AG04450 (cell line): Measurements from ENCODE around the gene RAI1. TPM values are rescaled to one million over a fixed set of nuclear protein-coding genes. Genes with fewer than 3 reads are reported as not detected.
A peak's percentile ranks its signal among the peaks of the same experiment; 100 is the strongest.

ENCODE experiments used
- CTCF ChIA-PET: fragments of 300-600, 350-600 bp; formaldehyde crosslinking; extraction: SDS; loops from one replicate; lab custom pipeline; 2022; ENCODE audit warnings: antibody characterized with exemption, inconsistent platforms; lab: Charles Lee
- POLR2A ChIA-PET: fragments of 350-600 bp; formaldehyde crosslinking; extraction: SDS; loops from one replicate; lab custom pipeline; 2021; ENCODE audit warnings: antibody characterized with exemption, inconsistent platforms; lab: Yijun Ruan, JAX
- DNase-seq: peaks from one replicate; pipeline ENCODE4 v3.0.0-alpha.2; 2011; ENCODE audit warnings: low read depth, low spot score
- H3K27ac ChIP-seq: one replicate; pipeline ENCODE4 v1.5.1; 2012; ENCODE audit warnings: low read depth, low read length, control low read depth
- H3K27me3 ChIP-seq: one replicate; pipeline ENCODE4 v1.6.0; 2012; ENCODE audit warnings: low read length; ENCODE audit not compliant: control insufficient read depth, insufficient read depth
- H3K4me3 ChIP-seq: 2 replicates; pipeline ENCODE4 v1.5.1; 2011; ENCODE audit warnings: mild to moderate bottlenecking, low read depth, low read length, control low read depth
- H3K9me3 ChIP-seq: 2 replicates; pipeline ENCODE4 v1.5.1; 2012; ENCODE audit warnings: low read length; ENCODE audit not compliant: control insufficient read depth, insufficient read depth
- CTCF ChIP-seq: IDR thresholded peaks from 2 replicates; pipeline ENCODE4 v1.5.1; 2011; ENCODE audit warnings: low read depth, low read length, control low read depth, inconsistent platforms
- polyA plus RNA-seq: library from polyadenylated mRNA; depleted of rRNA; stranded (reverse); fragments of >200 nt; gene quantifications from 2 replicates; pipeline ENCODE4 v1.2.3, GENCODE V29; 2011

RAI1 gene
- polyA plus RNA-seq, 1 experiment = 2.1 TPM

DNA sequence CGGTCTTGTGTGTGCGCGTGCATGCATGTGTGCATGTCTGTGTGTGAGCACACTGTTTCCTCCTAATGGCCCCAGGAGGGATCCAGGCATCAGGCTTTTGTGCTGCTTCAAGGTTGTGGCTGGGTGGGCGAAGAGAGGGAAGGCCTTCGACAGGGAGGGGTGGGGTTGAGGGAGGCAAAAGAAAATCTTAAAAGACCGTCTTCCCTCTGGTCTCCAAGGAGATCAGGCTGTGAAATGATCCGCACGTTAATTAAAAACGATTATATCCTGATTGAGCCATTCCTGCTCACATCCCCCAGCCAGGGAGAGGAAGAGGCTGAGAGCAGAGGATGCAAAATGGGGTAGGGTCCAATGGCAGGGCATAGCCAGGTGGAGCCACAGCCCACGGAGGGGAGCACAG lies 46.9 kb downstream of the RAI1 start:
- no peak for TF ChIP-seq CTCF
- ChIA-PET CTCF (no interaction called here), POLR2A (no interaction called here)
- no peak overlapping the region for H3K4me3 ChIP-seq
- no peaks in the 10 kb centered on the region for H3K27me3 ChIP-seq
- H3K9me3 ChIP-seq = no peaks in the 10 kb centered on the region
- no peak for DNase-seq
- H3K27ac ChIP-seq = no peak overlapping the region

GRCh38 chr17:17728550-17729251 lies 47.4 kb downstream of the RAI1 start:
- Histone ChIP-seq H3K27me3 (no peaks in the 10 kb centered on the region), H3K4me3 (no peak overlapping the region), H3K27ac (no peak overlapping the region), H3K9me3 (no peaks in the 10 kb centered on the region)
- CTCF ChIA-PET = no interaction called here
- TF ChIP-seq CTCF = no peak
- POLR2A ChIA-PET = no interaction called here
- DNase-seq = no peak

- Histone ChIP-seq H3K9me3 (no peaks in the 10 kb centered on the region), H3K27me3 (no peaks in the 10 kb centered on the region), H3K27ac (no peak overlapping the region), H3K4me3 (no peak overlapping the region)
- CTCF ChIA-PET = no interaction called here
- DNase-seq = no peak
- POLR2A ChIA-PET = no interaction called here
- peak; percentile 63 for TF ChIP-seq CTCF
These were observed 48.5 kb downstream of the RAI1 start for GRCh38 chr17:17729620-17730249.

DNA sequence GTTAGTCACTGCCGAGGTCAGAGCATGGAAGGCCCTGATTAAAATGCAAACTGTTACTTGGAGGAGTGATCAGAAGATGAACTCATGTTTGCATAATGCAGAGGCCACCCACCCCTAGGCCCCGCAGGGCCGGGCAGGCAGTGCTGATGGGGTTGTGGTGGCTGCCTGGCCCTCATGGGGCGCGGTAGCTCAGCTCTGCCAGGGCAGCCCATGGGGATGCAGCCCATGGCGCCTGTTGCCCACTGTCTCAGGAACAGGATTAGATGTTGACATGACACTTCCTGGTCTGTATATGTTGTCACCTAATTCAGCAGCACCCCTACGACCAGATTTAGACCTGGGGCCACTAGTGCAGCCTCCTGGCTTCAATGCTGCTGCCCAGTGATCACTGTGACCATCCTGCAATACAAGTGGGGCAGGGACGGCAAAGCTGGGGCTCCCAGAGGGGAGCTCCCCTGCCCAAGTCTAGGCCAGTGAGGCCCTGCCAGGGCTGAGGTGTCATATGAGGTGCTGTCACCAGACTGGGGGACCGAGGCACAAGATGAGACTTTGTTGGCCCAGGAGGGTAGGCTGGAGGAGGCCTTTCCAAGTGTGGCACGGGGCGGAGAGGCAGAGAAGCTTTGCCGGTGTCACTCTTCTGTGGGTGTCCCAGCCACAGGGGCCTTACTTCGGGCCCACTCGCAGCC lies 49.1 kb downstream of the RAI1 start:
- Histone ChIP-seq H3K4me3 (no peak overlapping the region), H3K27ac (no peak overlapping the region), H3K27me3 (no peaks in the 10 kb centered on the region), H3K9me3 (no peaks in the 10 kb centered on the region)
- no peak for TF ChIP-seq CTCF
- ChIA-PET POLR2A (no interaction called here), CTCF (no interaction called here)
- DNase-seq = no peak

DNA sequence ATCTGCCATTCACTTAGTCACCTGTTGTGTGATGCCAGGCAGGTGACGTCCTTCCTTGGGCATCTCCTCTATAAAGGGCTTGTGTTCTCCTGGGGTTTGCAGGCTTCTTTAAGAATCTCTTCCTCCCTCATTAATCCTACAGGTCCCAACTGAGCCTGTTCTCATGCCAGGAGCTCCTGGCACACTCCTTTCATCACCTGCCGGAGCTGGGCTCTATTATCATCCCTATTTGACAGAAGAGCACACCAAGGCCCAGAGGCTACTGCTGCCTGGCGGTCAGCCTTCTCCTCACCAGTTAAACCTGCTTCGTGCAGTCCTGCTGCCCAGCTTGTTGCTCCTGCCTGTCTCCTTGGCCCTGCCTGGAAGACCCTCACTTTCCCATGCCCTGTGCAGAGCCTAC lies 51.2 kb downstream of the RAI1 start:
- POLR2A ChIA-PET = no interaction called here
- Histone ChIP-seq H3K27me3 (no peaks in the 10 kb centered on the region), H3K27ac (no peak overlapping the region), H3K9me3 (no peaks in the 10 kb centered on the region), H3K4me3 (no peak overlapping the region)
- no peak for TF ChIP-seq CTCF
- CTCF ChIA-PET = no interaction called here
- no peak for DNase-seq
